ENCODE results near the gene TMEM140.

The TMEM140 gene

GRCh38 chr7:135160858-135161653 is 13.2 kb downstream of the TMEM140 start:
- H3K9ac ChIP-seq = peak overlapping the region; percentile 59; the same call in 1 of the 2 replicates
- H3K4me1 ChIP-seq (ENCODE audit: low read depth, poor library complexity, severe bottlenecking) = peaks cover 57% of the 10 kb centered on the region
- TF ChIP-seq, protein P1, sequence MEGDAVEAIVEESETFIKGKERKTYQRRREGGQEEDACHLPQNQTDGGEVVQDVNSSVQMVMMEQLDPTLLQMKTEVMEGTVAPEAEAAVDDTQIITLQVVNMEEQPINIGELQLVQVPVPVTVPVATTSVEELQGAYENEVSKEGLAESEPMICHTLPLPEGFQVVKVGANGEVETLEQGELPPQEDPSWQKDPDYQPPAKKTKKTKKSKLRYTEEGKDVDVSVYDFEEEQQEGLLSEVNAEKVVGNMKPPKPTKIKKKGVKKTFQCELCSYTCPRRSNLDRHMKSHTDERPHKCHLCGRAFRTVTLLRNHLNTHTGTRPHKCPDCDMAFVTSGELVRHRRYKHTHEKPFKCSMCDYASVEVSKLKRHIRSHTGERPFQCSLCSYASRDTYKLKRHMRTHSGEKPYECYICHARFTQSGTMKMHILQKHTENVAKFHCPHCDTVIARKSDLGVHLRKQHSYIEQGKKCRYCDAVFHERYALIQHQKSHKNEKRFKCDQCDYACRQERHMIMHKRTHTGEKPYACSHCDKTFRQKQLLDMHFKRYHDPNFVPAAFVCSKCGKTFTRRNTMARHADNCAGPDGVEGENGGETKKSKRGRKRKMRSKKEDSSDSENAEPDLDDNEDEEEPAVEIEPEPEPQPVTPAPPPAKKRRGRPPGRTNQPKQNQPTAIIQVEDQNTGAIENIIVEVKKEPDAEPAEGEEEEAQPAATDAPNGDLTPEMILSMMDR (conservative IDR thresholded peaks at IDR 0.05; ENCODE audit: low read depth, low read length) = no peak
- H3K79me2 ChIP-seq (ENCODE audit: insufficient read depth, low read depth) = 0 out of 2 replicates have a peak, but pooled peaks cover 5% of the 10 kb centered on the region
- H3K36me3 ChIP-seq (ENCODE audit: insufficient read depth) = peaks cover under 1% of the 10 kb centered on the region; the same call in 1 of the 2 replicates
- 0 out of 2 replicates have a peak overlapping the region, but pooled peaks have one; percentile 20 for H2AFZ ChIP-seq (ENCODE audit: low read depth)
- peak overlapping the region; percentile 64; the same call in 1 of the 2 replicates for H3K4me2 ChIP-seq
- no peaks in the 10 kb centered on the region for H4K20me1 ChIP-seq (ENCODE audit: insufficient read depth)
- no peaks in the 10 kb centered on the region for H3K27me3 ChIP-seq (ENCODE audit: insufficient read depth, low read depth)
- H3K27ac ChIP-seq = peak overlapping the region; percentile 88
- H3K4me3 ChIP-seq (IDR thresholded peaks at IDR 0.05; ENCODE audit: insufficient read depth, low read depth, low read length) = no peak overlapping the region

DNA sequence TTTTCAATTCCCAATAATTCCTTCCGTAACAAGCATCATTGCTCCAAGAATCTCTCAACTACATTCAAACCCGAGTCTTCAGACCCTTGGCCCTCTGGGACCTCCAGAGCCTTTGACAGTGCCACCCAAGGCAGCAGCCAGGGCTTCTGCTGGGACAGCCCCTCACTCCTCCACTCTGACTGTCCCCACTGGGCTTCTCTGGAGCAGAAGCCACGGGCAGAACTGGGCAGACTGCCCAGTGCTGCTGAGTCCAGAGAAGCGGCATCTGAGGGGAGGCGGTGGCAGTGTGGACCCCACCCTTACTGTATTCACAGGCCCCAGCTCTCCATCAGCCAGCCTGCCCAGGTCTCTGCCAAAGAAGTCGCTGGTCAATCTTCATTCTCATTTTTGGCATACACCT is 13.8 kb downstream of the TMEM140 start:
- H3K4me2 ChIP-seq = no peak overlapping the region
- TF ChIP-seq, protein P1 (conservative IDR thresholded peaks at IDR 0.05; ENCODE audit: low read depth, low read length) = no peak
- no peak overlapping the region for H2AFZ ChIP-seq (ENCODE audit: low read depth)
- 0 out of 2 replicates have a peak, but pooled peaks cover 5% of the 10 kb centered on the region for H3K79me2 ChIP-seq (ENCODE audit: insufficient read depth, low read depth)
- H3K4me1 ChIP-seq (ENCODE audit: low read depth, poor library complexity, severe bottlenecking) = peaks cover 57% of the 10 kb centered on the region
- no peaks in the 10 kb centered on the region for H4K20me1 ChIP-seq (ENCODE audit: insufficient read depth)
- H3K4me3 ChIP-seq (IDR thresholded peaks at IDR 0.05; ENCODE audit: insufficient read depth, low read depth, low read length) = no peak overlapping the region
- peaks cover 3% of the 10 kb centered on the region; the same call in 1 of the 2 replicates for H3K36me3 ChIP-seq (ENCODE audit: insufficient read depth)
- no peak overlapping the region for H3K9ac ChIP-seq
- H3K27ac ChIP-seq = no peak overlapping the region
- H3K27me3 ChIP-seq (ENCODE audit: insufficient read depth, low read depth) = no peaks in the 10 kb centered on the region

GRCh38 chr7:135162382-135163001 is 14.6 kb downstream of the TMEM140 start:
- Histone ChIP-seq H3K27me3 (ENCODE audit: insufficient read depth, low read depth) (no peaks in the 10 kb centered on the region), H3K4me1 (ENCODE audit: low read depth, poor library complexity, severe bottlenecking) (peaks cover 54% of the 10 kb centered on the region), H3K27ac (no peak overlapping the region), H3K79me2 (ENCODE audit: insufficient read depth, low read depth) (peaks cover 9% of the 10 kb centered on the region; the same call in 1 of the 2 replicates), H4K20me1 (ENCODE audit: insufficient read depth) (no peaks in the 10 kb centered on the region), H2AFZ (ENCODE audit: low read depth) (no peak overlapping the region), H3K9ac (no peak overlapping the region), H3K4me2 (no peak overlapping the region), H3K4me3 (IDR thresholded peaks at IDR 0.05; ENCODE audit: insufficient read depth, low read depth, low read length) (no peak overlapping the region), H3K36me3 (ENCODE audit: insufficient read depth) (peaks cover 5% of the 10 kb centered on the region; the same call in 1 of the 2 replicates)
- TF ChIP-seq, protein P1 (conservative IDR thresholded peaks at IDR 0.05; ENCODE audit: low read depth, low read length) = no peak

DNA sequence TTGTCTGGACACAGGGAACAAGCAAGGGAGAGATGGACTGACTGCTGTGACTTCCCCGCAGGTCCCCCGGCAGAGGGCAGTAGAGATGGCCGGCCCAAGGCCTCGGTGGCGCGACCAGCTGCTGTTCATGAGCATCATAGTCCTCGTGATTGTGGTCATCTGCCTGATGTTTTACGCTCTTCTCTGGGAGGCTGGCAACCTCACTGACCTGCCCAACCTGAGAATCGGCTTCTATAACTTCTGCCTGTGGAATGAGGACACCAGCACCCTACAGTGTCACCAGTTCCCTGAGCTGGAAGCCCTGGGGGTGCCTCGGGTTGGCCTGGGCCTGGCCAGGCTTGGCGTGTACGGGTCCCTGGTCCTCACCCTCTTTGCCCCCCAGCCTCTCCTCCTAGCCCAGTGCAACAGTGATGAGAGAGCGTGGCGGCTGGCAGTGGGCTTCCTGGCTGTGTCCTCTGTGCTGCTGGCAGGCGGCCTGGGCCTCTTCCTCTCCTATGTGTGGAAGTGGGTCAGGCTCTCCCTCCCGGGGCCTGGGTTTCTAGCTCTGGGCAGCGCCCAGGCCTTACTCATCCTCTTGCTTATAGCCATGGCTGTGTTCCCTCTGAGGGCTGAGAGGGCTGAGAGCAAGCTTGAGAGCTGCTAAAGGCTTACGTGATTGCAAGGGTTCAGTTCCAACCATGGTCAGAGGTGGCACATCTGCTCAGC is 16.6 kb downstream of the TMEM140 start:
- no peak overlapping the region for H3K9ac ChIP-seq
- H3K4me1 ChIP-seq (ENCODE audit: low read depth, poor library complexity, severe bottlenecking) = peaks cover 52% of the 10 kb centered on the region
- H3K36me3 ChIP-seq (ENCODE audit: insufficient read depth) = peaks cover 7% of the 10 kb centered on the region; the same call in 1 of the 2 replicates
- no peaks in the 10 kb centered on the region for H4K20me1 ChIP-seq (ENCODE audit: insufficient read depth)
- no peaks in the 10 kb centered on the region for H3K27me3 ChIP-seq (ENCODE audit: insufficient read depth, low read depth)
- H3K4me3 ChIP-seq (IDR thresholded peaks at IDR 0.05; ENCODE audit: insufficient read depth, low read depth, low read length) = no peak overlapping the region
- no peak overlapping the region; the same call in 1 of the 2 replicates for H3K27ac ChIP-seq
- TF ChIP-seq, protein P1 (conservative IDR thresholded peaks at IDR 0.05; ENCODE audit: low read depth, low read length) = no peak
- no peak overlapping the region for H2AFZ ChIP-seq (ENCODE audit: low read depth)
- H3K4me2 ChIP-seq = no peak overlapping the region
- peaks cover 27% of the 10 kb centered on the region for H3K79me2 ChIP-seq (ENCODE audit: insufficient read depth, low read depth)
